WTC11 (cell line): ENCODE results near the gene N4BP2L2.

Experiments
- GABPB1 ChIP-seq: sonication (generic); formaldehyde crosslinking; IDR thresholded peaks from 2 replicates; pipeline ENCODE4 v1.8.1; 2023; ENCODE audit warnings: mild to moderate bottlenecking, missing genetic modification reagents
- SMAD3 ChIP-seq: sonication (generic); formaldehyde crosslinking; IDR thresholded peaks from 2 replicates; pipeline ENCODE4 v1.8.0; 2022; ENCODE audit warnings: missing genetic modification reagents, mild to moderate bottlenecking, borderline replicate concordance
- TF ChIP-seq, protein P1 (sequence below): sonication (generic); formaldehyde crosslinking; IDR thresholded peaks from 2 replicates; pipeline ENCODE4 v1.8.0; 2022; ENCODE audit warnings: mild to moderate bottlenecking, missing genetic modification reagents

DNA sequence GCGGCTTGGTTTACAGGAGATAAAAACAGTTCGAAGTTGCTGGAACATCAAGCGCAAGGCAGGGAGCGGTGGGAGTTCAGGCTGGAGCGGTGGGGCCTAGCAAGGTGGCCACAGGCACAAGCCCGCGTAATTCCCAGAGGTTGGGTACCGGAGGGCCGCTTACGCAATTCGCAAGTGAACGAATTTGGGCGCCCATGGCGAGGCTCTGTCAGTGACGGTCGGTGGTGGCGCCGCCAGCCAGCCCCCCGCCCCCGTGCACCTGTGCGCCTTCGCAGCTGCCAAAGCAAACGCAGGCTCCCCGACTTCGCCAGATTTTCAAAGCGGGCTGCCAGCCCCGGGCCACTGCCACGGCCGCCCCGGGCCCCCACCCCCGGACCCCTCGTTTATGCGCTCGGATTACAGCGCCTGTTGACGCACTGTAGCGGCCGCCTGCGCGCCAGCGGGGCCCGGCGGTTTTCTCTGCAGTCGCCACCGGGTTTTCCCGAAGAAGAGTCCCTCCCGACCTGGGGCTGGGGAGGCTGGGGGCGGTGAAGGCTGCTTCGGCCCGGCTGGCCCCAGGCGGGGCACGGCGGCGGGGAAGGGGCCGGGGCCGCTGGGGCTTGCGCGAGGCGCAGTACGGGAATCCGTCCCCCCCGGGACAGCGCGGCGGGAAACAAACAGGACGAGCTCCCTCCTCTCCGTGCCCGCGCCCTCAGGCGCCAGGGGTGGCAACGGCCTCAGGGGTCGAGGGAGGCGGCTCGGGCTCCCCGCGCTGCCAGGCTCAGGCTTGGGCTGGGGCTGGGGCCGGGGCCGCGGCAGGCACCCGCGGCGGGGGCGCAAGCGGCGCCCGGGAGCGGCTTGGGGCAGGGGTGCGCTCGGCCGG lies 111.4 kb downstream of the N4BP2L2 start:
- TF ChIP-seq, protein P1, sequence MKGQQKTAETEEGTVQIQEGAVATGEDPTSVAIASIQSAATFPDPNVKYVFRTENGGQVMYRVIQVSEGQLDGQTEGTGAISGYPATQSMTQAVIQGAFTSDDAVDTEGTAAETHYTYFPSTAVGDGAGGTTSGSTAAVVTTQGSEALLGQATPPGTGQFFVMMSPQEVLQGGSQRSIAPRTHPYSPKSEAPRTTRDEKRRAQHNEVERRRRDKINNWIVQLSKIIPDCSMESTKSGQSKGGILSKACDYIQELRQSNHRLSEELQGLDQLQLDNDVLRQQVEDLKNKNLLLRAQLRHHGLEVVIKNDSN (CRISPR knock-in tag): no peak
- TF ChIP-seq SMAD3 (CRISPR knock-in tag) (no peak), GABPB1 (CRISPR knock-in tag) (no peak)
